Epithelial cell of prostate (primary cell): ENCODE measurements around the gene ZFTA.
"Not testable (repeated sequence)": the region's sequence is repeated elsewhere in the genome, so short reads cannot be mapped to it uniquely, and the experiment has no call there.

Experiments
- DNase-seq: peaks from one replicate; pipeline ENCODE4 v3.0.0-alpha.2; 2011; ENCODE audit warnings: low read depth, low spot score
- H3K27ac ChIP-seq: fragments of 450-650 bp; 2 replicates; pipeline ENCODE4 v1.5.1; 2017; ENCODE audit warnings: mild to moderate bottlenecking

Gene ZFTA

GRCh38 chr11:63768237-63769041 is at the start of gene ZFTA:
Gene ZFTA, minus strand, starts transcription at chr11:63768775. Its CDS starts 153 bp downstream, at chr11:63768622.
- no peak for DNase-seq

DNA sequence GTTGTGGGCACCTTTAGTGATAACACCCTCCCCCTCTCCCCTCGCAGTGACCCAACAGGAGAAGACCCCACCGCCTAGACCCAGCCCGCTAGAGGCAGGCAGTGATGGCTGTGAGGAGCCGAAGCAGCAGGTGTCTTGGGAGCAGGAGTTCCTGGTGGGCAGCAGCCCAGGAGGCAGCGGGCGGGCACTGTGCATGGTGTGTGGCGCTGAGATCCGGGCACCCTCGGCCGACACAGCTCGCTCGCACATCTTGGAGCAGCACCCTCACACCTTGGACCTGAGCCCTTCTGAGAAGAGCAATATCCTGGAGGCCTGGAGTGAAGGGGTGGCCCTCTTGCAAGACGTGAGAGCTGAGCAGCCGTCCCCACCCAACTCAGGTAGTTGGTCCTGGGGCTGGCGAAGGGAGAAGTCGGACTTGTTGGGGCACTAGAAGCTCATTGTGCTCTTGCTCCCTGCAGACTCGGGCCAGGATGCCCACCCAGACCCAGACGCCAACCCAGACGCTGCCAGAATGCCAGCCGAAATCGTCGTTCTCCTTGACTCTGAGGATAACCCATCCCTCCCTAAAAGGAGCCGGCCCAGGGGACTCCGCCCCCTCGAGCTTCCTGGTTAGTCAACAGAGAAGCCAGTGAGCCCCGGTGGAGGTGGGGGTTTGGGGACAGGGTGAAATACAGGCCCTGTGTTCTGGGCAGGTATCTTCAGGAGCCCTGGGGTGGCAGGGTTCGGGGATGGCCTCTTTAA is 49.4 kb upstream of the ZFTA start:
- H3K27ac ChIP-seq = no peak overlapping the region
- no peak for DNase-seq

More at GRCh38 chr11:63768237-63769041, at the start of gene ZFTA:
- peak within 1 kb of the TSS; percentile 12 for H3K27ac ChIP-seq

GRCh38 chr11:63816732-63817131 is 48.2 kb upstream of the ZFTA start:
- no peak overlapping the region for H3K27ac ChIP-seq
- DNase-seq = no peak

- DNase-seq = no peak
- H3K27ac ChIP-seq = no peak overlapping the region
Measured at GRCh38 chr11:63816166-63816565, 47.6 kb upstream of the ZFTA start.

DNA sequence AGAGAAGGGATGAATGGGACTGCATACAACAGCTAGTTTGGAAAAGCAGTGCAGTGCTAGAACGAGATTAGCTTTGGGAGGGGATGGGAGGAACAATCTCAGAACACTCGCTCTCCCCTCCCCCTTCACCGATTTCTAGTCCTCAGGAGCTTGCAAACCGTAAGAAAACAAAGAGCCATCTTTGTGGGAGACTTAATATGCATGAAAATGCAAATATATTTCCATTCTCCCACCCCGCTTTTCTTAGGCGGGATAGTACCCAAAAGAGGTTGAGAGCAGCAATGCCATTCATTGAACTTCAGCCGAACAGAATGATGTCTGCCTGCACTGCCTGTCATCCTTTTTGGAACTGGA is 45.8 kb upstream of the ZFTA start:
- no peak for DNase-seq
- H3K27ac ChIP-seq = no peak overlapping the region

- no peak for DNase-seq
- H3K27ac ChIP-seq = peak overlapping the region; percentile 6
Measured at GRCh38 chr11:63813563-63814382, 45.2 kb upstream of the ZFTA start.

GRCh38 chr11:63813035-63813562 is 44.5 kb upstream of the ZFTA start, which contains the start of gene SPINDOC:
Gene SPINDOC, plus strand, starts transcription at chr11:63813456. Its CDS starts 231 bp downstream, at chr11:63813687.
- no peak for DNase-seq
- peak within 1 kb of the TSS; percentile 6 for H3K27ac ChIP-seq

DNA sequence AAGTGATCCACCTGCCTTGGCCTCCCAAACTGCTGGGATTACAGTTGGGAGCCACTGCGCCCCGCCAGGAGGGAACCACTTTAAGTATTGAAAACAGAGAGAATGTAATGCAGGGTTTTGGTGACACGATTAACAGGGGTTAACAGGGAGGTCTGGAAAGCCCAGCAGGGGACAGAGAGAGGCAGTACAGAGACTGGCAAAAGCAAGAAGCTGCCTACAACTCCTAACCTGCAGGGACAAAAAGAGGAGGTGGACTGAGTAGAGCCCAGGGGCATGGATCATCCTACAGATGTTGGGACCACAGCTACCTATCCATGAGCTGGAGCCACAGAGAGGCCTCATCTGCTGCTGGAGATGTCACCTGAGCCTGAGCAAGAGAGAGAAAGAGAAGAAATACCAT is 42.9 kb upstream of the ZFTA start:
- no peak for DNase-seq
- H3K27ac ChIP-seq = no peak overlapping the region

DNA sequence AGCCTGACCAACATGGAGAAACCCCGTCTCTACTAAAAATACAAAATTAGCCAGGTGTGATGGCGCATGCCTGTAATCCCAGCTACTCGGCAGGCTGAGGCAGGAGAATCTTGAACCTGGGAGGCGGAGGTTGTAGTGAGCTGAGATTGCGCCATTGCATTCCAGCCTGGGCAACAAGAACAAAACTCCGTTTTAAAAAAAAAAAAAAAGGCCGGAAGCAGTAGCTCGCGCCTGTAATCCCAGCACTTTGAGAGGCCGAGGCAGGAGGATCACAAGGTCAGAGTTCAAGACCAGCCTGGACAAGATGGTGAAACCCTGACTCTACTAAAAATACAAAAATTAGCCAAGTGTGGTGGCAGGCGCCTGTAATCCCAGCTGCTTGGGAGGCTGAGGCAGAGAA is 41.8 kb upstream of the ZFTA start:
- DNase-seq, H3K27ac ChIP-seq: not testable (repeated sequence)

GRCh38 chr11:63805844-63806415 is 37.4 kb upstream of the ZFTA start:
- no peak overlapping the region for H3K27ac ChIP-seq
- no peak for DNase-seq

DNA sequence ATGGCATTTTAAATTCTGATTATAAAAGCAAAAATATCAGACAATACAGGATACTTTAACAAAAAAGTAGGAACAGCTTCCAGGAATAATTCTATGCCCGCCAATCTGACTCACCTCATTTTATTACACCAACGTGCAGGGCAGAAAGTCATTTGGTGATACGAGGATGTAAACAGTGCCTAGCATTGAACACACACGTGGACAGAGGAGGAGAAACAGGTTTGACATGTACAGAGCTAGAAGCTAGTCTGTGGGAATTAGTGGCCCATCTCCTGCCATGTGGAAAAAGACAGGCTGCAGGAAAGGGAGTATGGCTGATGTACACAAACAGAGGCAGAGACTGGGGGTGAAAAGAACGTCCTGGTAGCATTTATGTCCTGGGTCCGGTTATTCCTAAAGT is 35.7 kb upstream of the ZFTA start:
- peak; percentile 88 for DNase-seq
- peak overlapping the region; percentile 57 for H3K27ac ChIP-seq

DNA sequence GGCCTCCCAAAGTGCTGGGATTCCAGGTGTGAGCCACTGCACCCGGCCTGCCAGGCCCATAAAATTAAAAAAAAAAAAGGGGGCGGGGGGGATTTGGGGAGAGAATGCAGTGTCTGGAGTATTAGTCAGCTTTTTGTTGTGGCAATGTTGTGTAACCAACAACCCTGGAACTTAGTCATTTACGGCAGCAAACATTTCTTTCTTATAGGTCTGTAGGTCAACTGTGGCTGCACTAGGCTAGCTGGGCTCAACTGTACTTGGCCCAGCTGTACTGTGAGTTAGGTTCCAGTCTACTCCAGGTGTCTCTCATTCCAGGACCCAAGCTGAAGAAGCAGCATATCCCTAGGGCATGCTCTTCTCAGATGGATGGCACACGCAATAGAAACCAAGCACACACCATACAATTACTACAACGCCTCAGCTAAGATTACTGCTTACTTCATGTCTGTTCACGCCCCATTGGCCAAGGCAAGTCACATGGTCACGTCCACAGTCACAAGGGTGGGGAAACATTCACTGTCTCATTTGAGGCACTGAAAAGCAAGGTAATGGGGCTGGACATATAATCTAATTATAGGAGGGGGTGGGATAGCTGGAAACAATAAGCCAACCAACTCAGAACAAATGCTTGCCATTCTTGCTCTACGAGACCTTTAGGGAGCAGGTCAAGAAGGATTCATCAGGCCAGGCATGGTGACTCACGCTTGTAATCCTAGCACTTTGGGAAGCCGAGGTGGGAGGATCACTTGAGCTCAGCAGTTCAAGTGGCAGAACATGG is 34.3 kb upstream of the ZFTA start:
- peak overlapping the region; percentile 57 for H3K27ac ChIP-seq
- DNase-seq = peak; percentile 63

- DNase-seq = no peak
- H3K27ac ChIP-seq = no peak overlapping the region
Measured at GRCh38 chr11:63800921-63801320, 32.3 kb upstream of the ZFTA start.

DNA sequence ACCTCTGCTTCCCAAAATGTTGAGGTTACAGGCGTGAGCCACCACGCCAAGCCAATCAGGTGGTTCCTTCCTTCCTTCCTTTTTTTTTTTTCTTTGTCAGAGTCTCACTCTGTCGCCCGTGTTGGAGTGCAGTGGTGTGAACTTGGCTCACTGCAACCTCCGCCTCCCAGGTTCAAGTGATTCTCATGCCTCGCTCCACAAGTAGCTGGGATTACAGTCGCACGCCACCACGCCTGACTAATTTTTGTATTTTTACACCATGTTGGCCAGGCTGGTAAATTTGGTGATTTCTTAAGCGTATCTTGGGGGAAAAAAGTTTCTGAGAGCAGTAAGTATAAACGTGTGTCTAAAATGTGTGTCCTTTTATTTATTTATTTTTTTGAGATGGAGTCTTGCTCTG is 26.5 kb upstream of the ZFTA start:
- no peak for DNase-seq
- H3K27ac ChIP-seq = no peak overlapping the region

DNA sequence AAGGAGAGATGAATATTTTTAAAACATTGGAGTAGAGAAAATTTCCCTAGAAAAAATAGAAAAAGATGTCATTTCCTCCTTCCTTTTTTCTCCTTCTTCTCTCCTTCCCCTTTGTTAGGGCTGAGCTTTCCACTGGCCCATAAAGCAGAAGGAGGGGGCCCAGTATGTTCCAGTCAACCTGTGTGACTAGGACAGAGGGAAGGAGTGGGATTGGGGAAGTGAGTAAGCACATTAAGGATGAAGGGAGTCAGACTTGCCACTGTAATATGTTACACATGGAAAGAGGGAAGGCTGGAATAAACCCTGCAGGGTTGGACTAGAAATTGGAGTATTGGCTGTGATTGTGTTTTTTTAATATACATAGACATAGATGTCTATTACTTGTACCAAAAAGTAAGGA is 24.6 kb upstream of the ZFTA start:
- H3K27ac ChIP-seq = no peak overlapping the region
- DNase-seq = no peak

GRCh38 chr11:63791495-63792167 is 23.1 kb upstream of the ZFTA start:
- no peak for DNase-seq
- H3K27ac ChIP-seq = no peak overlapping the region

GRCh38 chr11:63785823-63786222 is 17.2 kb upstream of the ZFTA start:
- H3K27ac ChIP-seq = no peak overlapping the region
- DNase-seq = no peak

GRCh38 chr11:63783925-63784592 is 15.5 kb upstream of the ZFTA start:
- DNase-seq = no peak
- H3K27ac ChIP-seq = no peak overlapping the region
